ENCODE measurements around the gene ERCC8.
"Not testable (repeated sequence)": the region's sequence is repeated elsewhere in the genome, so short reads cannot be mapped to it uniquely, and the experiment has no call there.

Gene ERCC8

GRCh38 chr5:60903356-60903755 is 41.5 kb downstream of the ERCC8 start:
- DNase-seq (ENCODE audit: low read depth), result no peak

GRCh38 chr5:60896991-60897390 is 47.9 kb downstream of the ERCC8 start:
- DNase-seq (ENCODE audit: low read depth), result no peak

- no peak for DNase-seq (ENCODE audit: low read depth)
Observed at GRCh38 chr5:60893521-60893920, 51.3 kb downstream of the ERCC8 start.

- DNase-seq (ENCODE audit: low read depth), result no peak
Observed at GRCh38 chr5:60891667-60892066, 53.2 kb downstream of the ERCC8 start.

GRCh38 chr5:60888359-60889061 is 56.4 kb downstream of the ERCC8 start:
- DNase-seq (ENCODE audit: low read depth), result no peak

GRCh38 chr5:60887746-60888145 is 57.1 kb downstream of the ERCC8 start:
- DNase-seq (ENCODE audit: low read depth), result no peak

GRCh38 chr5:60887096-60887495 is 57.8 kb downstream of the ERCC8 start:
- DNase-seq (ENCODE audit: low read depth), result no peak

GRCh38 chr5:60886158-60886557 is 58.7 kb downstream of the ERCC8 start:
- DNase-seq (ENCODE audit: low read depth), result no peak

GRCh38 chr5:60883229-60883628 is 61.6 kb downstream of the ERCC8 start:
- no peak for DNase-seq (ENCODE audit: low read depth)

GRCh38 chr5:60872892-60873291 is 72.0 kb downstream of the ERCC8 start:
- no peak for DNase-seq (ENCODE audit: low read depth)

GRCh38 chr5:60870857-60871256 is 74.0 kb downstream of the ERCC8 start:
- DNase-seq (ENCODE audit: low read depth), result no peak

GRCh38 chr5:60860572-60860971 is 84.3 kb downstream of the ERCC8 start:
- not testable (repeated sequence) for DNase-seq (ENCODE audit: low read depth)

- no peak for DNase-seq (ENCODE audit: low read depth)
Observed at GRCh38 chr5:60856066-60856465, 88.8 kb downstream of the ERCC8 start.

- DNase-seq (ENCODE audit: low read depth), result no peak
Observed at GRCh38 chr5:60852940-60853339, 91.9 kb downstream of the ERCC8 start.

- DNase-seq (ENCODE audit: low read depth), result no peak
Observed at GRCh38 chr5:60852317-60852716, 92.6 kb downstream of the ERCC8 start.

GRCh38 chr5:60851626-60852025 is 93.2 kb downstream of the ERCC8 start:
- DNase-seq (ENCODE audit: low read depth), result no peak

GRCh38 chr5:60846298-60846697 is 98.6 kb downstream of the ERCC8 start:
- DNase-seq (ENCODE audit: low read depth), result no peak

- DNase-seq (ENCODE audit: low read depth), result no peak
Observed at GRCh38 chr5:60843936-60844905, 100.6 kb downstream of the ERCC8 start, which contains the start of gene ELOVL7. Gene ELOVL7, minus strand, starts transcription at chr5:60844269. Its CDS starts 56,872 bp downstream, at chr5:60787397.

GRCh38 chr5:60843386-60843935 is 101.4 kb downstream of the ERCC8 start:
- DNase-seq (ENCODE audit: low read depth), result no peak

GRCh38 chr5:60842871-60843385 is 101.9 kb downstream of the ERCC8 start:
- DNase-seq (ENCODE audit: low read depth), result no peak

GRCh38 chr5:60841361-60841760 is 103.5 kb downstream of the ERCC8 start:
- DNase-seq (ENCODE audit: low read depth), result no peak

GRCh38 chr5:60836131-60836530 is 108.7 kb downstream of the ERCC8 start:
- no peak for DNase-seq (ENCODE audit: low read depth)

- no peak for DNase-seq (ENCODE audit: low read depth)
Observed at GRCh38 chr5:60835554-60835953, 109.3 kb downstream of the ERCC8 start.

All from T-helper 22 cell (primary cell).